Measurements from ENCODE around the gene BTNL9.
"Not testable (repeated sequence)": the region's sequence is repeated elsewhere in the genome, so short reads cannot be mapped to it uniquely, and the experiment has no call there.

BTNL9 gene

GRCh38 chr5:181092428-181092827 is 52.4 kb downstream of the BTNL9 start:
- H3K4me3 ChIP-seq (ENCODE audit: low read depth, low read length): no peak overlapping the region
- DNase-seq (ENCODE audit: low read depth): no peak
- TF ChIP-seq MYC (IDR thresholded peaks at IDR 0.05; ENCODE audit: low read depth, low read length) (no peak), POLR2A (IDR thresholded peaks at IDR 0.05; ENCODE audit: extremely low read depth, insufficient read length) (no peak), MAX (IDR thresholded peaks at IDR 0.05; ENCODE audit: low read depth, low read length) (no peak), CTCF (IDR thresholded peaks at IDR 0.05; ENCODE audit: low read depth, low read length) (no peak)

GRCh38 chr5:181095162-181095561 is 55.1 kb downstream of the BTNL9 start:
- DNase-seq (ENCODE audit: low read depth); H3K4me3 ChIP-seq (ENCODE audit: low read depth, low read length): not testable (repeated sequence)

- H3K4me3 ChIP-seq (ENCODE audit: low read depth, low read length); DNase-seq (ENCODE audit: low read depth): not testable (repeated sequence)
These were observed 56.8 kb downstream of the BTNL9 start for GRCh38 chr5:181096721-181097382.

- not testable (repeated sequence) for H3K4me3 ChIP-seq (ENCODE audit: low read depth, low read length); DNase-seq (ENCODE audit: low read depth)
These were observed 57.3 kb downstream of the BTNL9 start for GRCh38 chr5:181097383-181097753.

- DNase-seq (ENCODE audit: low read depth): not testable (repeated sequence)
These were observed 57.9 kb downstream of the BTNL9 start for GRCh38 chr5:181097759-181098491.

GRCh38 chr5:181098762-181099601 is 58.9 kb downstream of the BTNL9 start:
- no peak overlapping the region for H3K4me3 ChIP-seq (ENCODE audit: low read depth, low read length)
- TF ChIP-seq MAX (IDR thresholded peaks at IDR 0.05; ENCODE audit: low read depth, low read length) (no peak), POLR2A (IDR thresholded peaks at IDR 0.05; ENCODE audit: extremely low read depth, insufficient read length) (no peak), MYC (IDR thresholded peaks at IDR 0.05; ENCODE audit: low read depth, low read length) (no peak), CTCF (IDR thresholded peaks at IDR 0.05; ENCODE audit: low read depth, low read length) (no peak)
- DNase-seq (ENCODE audit: low read depth): no peak

More at GRCh38 chr5:181097759-181098491, 57.9 kb downstream of the BTNL9 start:
- H3K4me3 ChIP-seq (ENCODE audit: low read depth, low read length): not testable (repeated sequence)

GRCh38 chr5:181099602-181100086 is 59.6 kb downstream of the BTNL9 start:
- no peak overlapping the region for H3K4me3 ChIP-seq (ENCODE audit: low read depth, low read length)
- no peak for DNase-seq (ENCODE audit: low read depth)
- TF ChIP-seq MAX (IDR thresholded peaks at IDR 0.05; ENCODE audit: low read depth, low read length) (no peak), POLR2A (IDR thresholded peaks at IDR 0.05; ENCODE audit: extremely low read depth, insufficient read length) (no peak), CTCF (IDR thresholded peaks at IDR 0.05; ENCODE audit: low read depth, low read length) (no peak), MYC (IDR thresholded peaks at IDR 0.05; ENCODE audit: low read depth, low read length) (no peak)

All from NB4 (cell line).